ENCODE data around the gene HERC6.

- TF ChIP-seq USF2 (CRISPR knock-in tag; IDR thresholded peaks at IDR 0.05) = no peak
- TF ChIP-seq AFF4 (CRISPR knock-in tag; IDR thresholded peaks at IDR 0.05; ENCODE audit: borderline replicate concordance) = no peak
- no peak for TF ChIP-seq TCF7 (CRISPR knock-in tag; IDR thresholded peaks at IDR 0.05; ENCODE audit: low read depth)
- no peak for TF ChIP-seq CTCF (IDR thresholded peaks at IDR 0.05)
- no peak for TF ChIP-seq MAX (CRISPR knock-in tag; IDR thresholded peaks at IDR 0.05)
- TF ChIP-seq CBFB (CRISPR knock-in tag; IDR thresholded peaks at IDR 0.05; ENCODE audit: low read depth) = no peak
- no peak for TF ChIP-seq PRRX2 (CRISPR knock-in tag; IDR thresholded peaks at IDR 0.05)
- no peak for TF ChIP-seq IRF2 (CRISPR knock-in tag; IDR thresholded peaks at IDR 0.05; ENCODE audit: borderline replicate concordance, low read depth)
- TF ChIP-seq PRDM15 (CRISPR knock-in tag; IDR thresholded peaks at IDR 0.05) = no peak
- no peak for TF ChIP-seq CREB1 (CRISPR knock-in tag; IDR thresholded peaks at IDR 0.05)
- TF ChIP-seq ATF3 (CRISPR knock-in tag; conservative IDR thresholded peaks at IDR 0.05) = no peak
- TF ChIP-seq HMGA2 (CRISPR knock-in tag; IDR thresholded peaks at IDR 0.05) = no peak
These were observed 21.9 kb upstream of the HERC6 start for GRCh38 chr4:88356771-88357170.
